WTC11 (cell line): ENCODE measurements around the gene ERBB4.

Experiments
- CBFB ChIP-seq: sonication (generic); formaldehyde crosslinking; IDR thresholded peaks from 2 replicates; pipeline ENCODE4 v1.8.1; 2022; ENCODE audit warnings: mild to moderate bottlenecking, low read depth, missing genetic modification reagents
- CTCF ChIP-seq: fragments of 200-600 bp; IDR thresholded peaks from 2 replicates; pipeline ENCODE4 v1.8.0; 2022; ENCODE audit warnings: antibody characterized with exemption
- MAX ChIP-seq: sonication (generic); formaldehyde crosslinking; IDR thresholded peaks from 2 replicates; pipeline ENCODE4 v1.8.0; 2022; ENCODE audit warnings: mild to moderate bottlenecking, missing genetic modification reagents
- PREB ChIP-seq: sonication (generic); formaldehyde crosslinking; IDR thresholded peaks from 2 replicates; pipeline ENCODE4 v1.8.1; 2022; ENCODE audit warnings: mild to moderate bottlenecking, missing genetic modification reagents, moderate library complexity, borderline replicate concordance
- SP1 ChIP-seq: sonication (generic); formaldehyde crosslinking; conservative IDR thresholded peaks from 2 replicates; pipeline ENCODE4 v1.8.1; 2022; ENCODE audit warnings: missing genetic modification reagents
- TEAD4 ChIP-seq: sonication (generic); formaldehyde crosslinking; IDR thresholded peaks from 2 replicates; pipeline ENCODE4 v1.8.0; 2022; ENCODE audit warnings: mild to moderate bottlenecking, missing genetic modification reagents
- ZNF121 ChIP-seq: sonication (generic); formaldehyde crosslinking; IDR thresholded peaks from 2 replicates; pipeline ENCODE4 v1.8.0; 2023; ENCODE audit warnings: missing genetic modification reagents
- ZNF263 ChIP-seq: sonication (generic); formaldehyde crosslinking; IDR thresholded peaks from 2 replicates; pipeline ENCODE4 v1.8.1; 2022; ENCODE audit warnings: low read depth, mild to moderate bottlenecking, moderate library complexity, missing genetic modification reagents
- ZNF317 ChIP-seq: sonication (generic); formaldehyde crosslinking; IDR thresholded peaks from 2 replicates; pipeline ENCODE4 v1.8.1; 2023; ENCODE audit warnings: low read depth, mild to moderate bottlenecking, moderate library complexity, missing genetic modification reagents, borderline replicate concordance
- ZSCAN18 ChIP-seq: fragments of 250-450 bp; sonication (Bioruptor Pico); IDR thresholded peaks from 2 replicates; pipeline ENCODE4 v2.1.2; 2022; ENCODE audit warnings: mild to moderate bottlenecking, moderate library complexity

GRCh38 chr2:212177724-212178123 is 360.9 kb downstream of the ERBB4 start:
- TF ChIP-seq ZNF317 (CRISPR knock-in tag): no peak
- no peak for TF ChIP-seq SP1 (CRISPR knock-in tag)
- no peak for TF ChIP-seq ZNF121
- no peak for TF ChIP-seq MAX (CRISPR knock-in tag)
- no peak for TF ChIP-seq CTCF
- TF ChIP-seq CBFB (CRISPR knock-in tag): no peak
- no peak for TF ChIP-seq ZNF263 (CRISPR knock-in tag)
- TF ChIP-seq PREB (CRISPR knock-in tag): no peak
- no peak for TF ChIP-seq ZSCAN18
- no peak for TF ChIP-seq TEAD4 (CRISPR knock-in tag)
